Panc1 (cell line): Measurements from ENCODE around the gene SCLT1. TPM values are rescaled to one million over a fixed set of nuclear protein-coding genes. Genes with fewer than 3 reads are reported as not detected.

ENCODE experiments used
- ATAC-seq: fragments of 200-7000 bp; cut with Tn5 transposase; 2 replicates; pipeline ENCODE4 v1.9.1; 2020; ENCODE audit warnings: mild to moderate bottlenecking, moderate library complexity
- BruUV-seq: library from RNA; stranded (reverse); fragments of 400-500 nt; replicated peaks from 2 replicates; lab custom pipeline; 2021; lab: Mats Ljungman, UMichigan
- CTCF ChIA-PET: fragments of 300-600 bp; sonication (Branson Sonifier 250); formaldehyde crosslinking; loops from one replicate; lab custom pipeline; 2022; ENCODE audit warnings: antibody characterized with exemption; lab: Charles Lee
- POLR2A ChIA-PET: fragments of 300-600 bp; sonication (Branson Sonifier 250); formaldehyde crosslinking; loops from one replicate; lab custom pipeline; 2022; ENCODE audit warnings: antibody characterized with exemption; lab: Charles Lee
- DNase-seq: peaks from one replicate; pipeline ENCODE4 v3.0.0-alpha.2; 2010; ENCODE audit warnings: low read depth, low spot score
- H3K27ac ChIP-seq: 2 replicates; pipeline ENCODE4 v1.5.1; 2011; ENCODE audit warnings: mild to moderate bottlenecking, low read length, inconsistent platforms
- H3K27me3 ChIP-seq: fragments of 200-500 bp; sonication (Bioruptor generic); 2 replicates; pipeline ENCODE4 v1.6.0; 2014; ENCODE audit warnings: low read length, inconsistent platforms; ENCODE audit not compliant: control insufficient read depth, insufficient read depth
- H3K36me3 ChIP-seq: fragments of 200-500 bp; sonication (Bioruptor generic); 2 replicates; pipeline ENCODE4 v1.5.1; 2014; ENCODE audit warnings: inconsistent platforms, mild to moderate bottlenecking, low read length, moderate library complexity; ENCODE audit not compliant: control insufficient read depth, insufficient read depth
- H3K4me1 ChIP-seq: 2 replicates; pipeline ENCODE4 v1.5.1; 2011; ENCODE audit warnings: inconsistent platforms, mild to moderate bottlenecking, low read length, moderate library complexity; ENCODE audit not compliant: control insufficient read depth, insufficient read depth
- H3K4me3 ChIP-seq, 2 experiments: 2 replicates each; pipeline ENCODE4 v1.5.1; 2011 to 2012; ENCODE audit warnings: low read depth in 2 of 2, low read length in 2 of 2, mild to moderate bottlenecking in 2 of 2, inconsistent platforms in 1 of 2, moderate library complexity in 1 of 2
- H3K9me3 ChIP-seq: fragments of 200-500 bp; sonication (Bioruptor generic); 2 replicates; pipeline ENCODE4 v1.5.1; 2014; ENCODE audit warnings: low read depth, mild to moderate bottlenecking, inconsistent platforms, low read length, moderate library complexity; ENCODE audit not compliant: control insufficient read depth, insufficient read depth
- POLR2AphosphoS5 ChIP-seq: IDR thresholded peaks from 2 replicates; pipeline ENCODE4 v1.6.1; 2012; ENCODE audit warnings: mild to moderate bottlenecking, low read depth, low read length, moderate library complexity
- SIN3A ChIP-seq: IDR thresholded peaks from 2 replicates; pipeline ENCODE4 v1.6.1; 2012; ENCODE audit warnings: low read depth, mild to moderate bottlenecking, low read length, moderate library complexity, borderline replicate concordance; ENCODE audit not compliant: insufficient read depth
- TCF7L2 ChIP-seq: IDR thresholded peaks from 2 replicates; pipeline ENCODE4 v1.6.1; 2011; ENCODE audit warnings: mild to moderate bottlenecking, low read depth, low read length, inconsistent platforms
- in situ Hi-C: cut with HindIII; loops from 2 replicates; pipeline ENCODE4 v1.10.0; 2016; ENCODE audit warnings: low sequenced_read_pairs, low pct_unique_long_range_greater_than_20kb
- intact Hi-C: fragments of 100-400 bp; cut with micrococcal nuclease; formaldehyde crosslinking; loops from one replicate; pipeline ENCODE4 v1.10.0; 2022; ENCODE audit not compliant: unreplicated experiment
- total RNA-seq: library from RNA; stranded (reverse); gene quantifications from one replicate; pipeline ENCODE4 v1.2.1, GENCODE V29; 2021; ENCODE audit not compliant: unreplicated experiment
- TF ChIP-seq, protein P1 (sequence below), 2 experiments: IDR thresholded peaks; 2 replicates each; pipeline ENCODE4 v1.6.1; 2011 to 2012; ENCODE audit warnings: low read depth in 2 of 2, control low read depth in 1 of 2, low read length in 1 of 2, mild to moderate bottlenecking in 1 of 2, moderate library complexity in 1 of 2; ENCODE audit not compliant: insufficient read depth in 1 of 2
- TF ChIP-seq, protein P2 (sequence below): fragments of 450-650 bp; IDR thresholded peaks from 2 replicates; pipeline ENCODE4 v1.5.1; 2017; ENCODE audit warnings: mild to moderate bottlenecking

Gene SCLT1
- total RNA-seq, 1 experiment from 2014 or later: 9.7 TPM

DNA sequence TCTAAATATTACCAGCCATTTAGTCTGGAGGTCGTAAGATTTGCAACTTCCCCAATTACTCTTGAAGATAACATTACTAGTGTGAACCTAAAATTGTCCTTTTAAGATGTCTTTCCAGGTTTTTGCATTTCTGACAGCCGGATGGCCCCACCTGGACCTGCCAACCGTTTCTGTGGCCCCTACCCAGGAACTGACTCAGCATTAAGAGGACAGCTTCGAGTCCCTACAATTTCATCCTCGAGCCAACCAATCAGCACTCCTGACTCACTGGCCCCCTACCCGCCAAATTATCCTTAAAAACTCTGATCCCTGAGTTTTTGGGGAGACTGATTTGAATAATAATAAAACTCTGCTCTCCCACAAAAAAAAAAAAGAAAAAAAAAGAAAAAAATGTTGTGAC is 112.0 kb downstream of the SCLT1 start:
- in situ Hi-C loops: no loop called here
- Histone ChIP-seq H3K27me3 (no peaks in the 10 kb centered on the region), H3K27ac (no peak overlapping the region), H3K9me3 (no peaks in the 10 kb centered on the region), H3K4me3 (no peak overlapping the region), H3K4me1 (no peaks in the 10 kb centered on the region), H3K36me3 (no peaks in the 10 kb centered on the region)
- intact Hi-C loops: no loop called here
- POLR2A ChIA-PET: no interaction called here
- CTCF ChIA-PET: no interaction called here
- DNase-seq: no peak
- no TSS peak for BruUV-seq
- TF ChIP-seq, protein P1, sequence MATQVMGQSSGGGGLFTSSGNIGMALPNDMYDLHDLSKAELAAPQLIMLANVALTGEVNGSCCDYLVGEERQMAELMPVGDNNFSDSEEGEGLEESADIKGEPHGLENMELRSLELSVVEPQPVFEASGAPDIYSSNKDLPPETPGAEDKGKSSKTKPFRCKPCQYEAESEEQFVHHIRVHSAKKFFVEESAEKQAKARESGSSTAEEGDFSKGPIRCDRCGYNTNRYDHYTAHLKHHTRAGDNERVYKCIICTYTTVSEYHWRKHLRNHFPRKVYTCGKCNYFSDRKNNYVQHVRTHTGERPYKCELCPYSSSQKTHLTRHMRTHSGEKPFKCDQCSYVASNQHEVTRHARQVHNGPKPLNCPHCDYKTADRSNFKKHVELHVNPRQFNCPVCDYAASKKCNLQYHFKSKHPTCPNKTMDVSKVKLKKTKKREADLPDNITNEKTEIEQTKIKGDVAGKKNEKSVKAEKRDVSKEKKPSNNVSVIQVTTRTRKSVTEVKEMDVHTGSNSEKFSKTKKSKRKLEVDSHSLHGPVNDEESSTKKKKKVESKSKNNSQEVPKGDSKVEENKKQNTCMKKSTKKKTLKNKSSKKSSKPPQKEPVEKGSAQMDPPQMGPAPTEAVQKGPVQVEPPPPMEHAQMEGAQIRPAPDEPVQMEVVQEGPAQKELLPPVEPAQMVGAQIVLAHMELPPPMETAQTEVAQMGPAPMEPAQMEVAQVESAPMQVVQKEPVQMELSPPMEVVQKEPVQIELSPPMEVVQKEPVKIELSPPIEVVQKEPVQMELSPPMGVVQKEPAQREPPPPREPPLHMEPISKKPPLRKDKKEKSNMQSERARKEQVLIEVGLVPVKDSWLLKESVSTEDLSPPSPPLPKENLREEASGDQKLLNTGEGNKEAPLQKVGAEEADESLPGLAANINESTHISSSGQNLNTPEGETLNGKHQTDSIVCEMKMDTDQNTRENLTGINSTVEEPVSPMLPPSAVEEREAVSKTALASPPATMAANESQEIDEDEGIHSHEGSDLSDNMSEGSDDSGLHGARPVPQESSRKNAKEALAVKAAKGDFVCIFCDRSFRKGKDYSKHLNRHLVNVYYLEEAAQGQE (IDR thresholded peaks at IDR 0.05; ENCODE audit: insufficient read depth in 1 of 2, low read depth in 2 of 2, low read length in 1 of 2): no peak
- no peak for TF ChIP-seq SIN3A
- TF ChIP-seq, protein P2, sequence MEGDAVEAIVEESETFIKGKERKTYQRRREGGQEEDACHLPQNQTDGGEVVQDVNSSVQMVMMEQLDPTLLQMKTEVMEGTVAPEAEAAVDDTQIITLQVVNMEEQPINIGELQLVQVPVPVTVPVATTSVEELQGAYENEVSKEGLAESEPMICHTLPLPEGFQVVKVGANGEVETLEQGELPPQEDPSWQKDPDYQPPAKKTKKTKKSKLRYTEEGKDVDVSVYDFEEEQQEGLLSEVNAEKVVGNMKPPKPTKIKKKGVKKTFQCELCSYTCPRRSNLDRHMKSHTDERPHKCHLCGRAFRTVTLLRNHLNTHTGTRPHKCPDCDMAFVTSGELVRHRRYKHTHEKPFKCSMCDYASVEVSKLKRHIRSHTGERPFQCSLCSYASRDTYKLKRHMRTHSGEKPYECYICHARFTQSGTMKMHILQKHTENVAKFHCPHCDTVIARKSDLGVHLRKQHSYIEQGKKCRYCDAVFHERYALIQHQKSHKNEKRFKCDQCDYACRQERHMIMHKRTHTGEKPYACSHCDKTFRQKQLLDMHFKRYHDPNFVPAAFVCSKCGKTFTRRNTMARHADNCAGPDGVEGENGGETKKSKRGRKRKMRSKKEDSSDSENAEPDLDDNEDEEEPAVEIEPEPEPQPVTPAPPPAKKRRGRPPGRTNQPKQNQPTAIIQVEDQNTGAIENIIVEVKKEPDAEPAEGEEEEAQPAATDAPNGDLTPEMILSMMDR: no peak
- no peak for TF ChIP-seq POLR2AphosphoS5
- TF ChIP-seq TCF7L2: no peak
- no peak for ATAC-seq

DNA sequence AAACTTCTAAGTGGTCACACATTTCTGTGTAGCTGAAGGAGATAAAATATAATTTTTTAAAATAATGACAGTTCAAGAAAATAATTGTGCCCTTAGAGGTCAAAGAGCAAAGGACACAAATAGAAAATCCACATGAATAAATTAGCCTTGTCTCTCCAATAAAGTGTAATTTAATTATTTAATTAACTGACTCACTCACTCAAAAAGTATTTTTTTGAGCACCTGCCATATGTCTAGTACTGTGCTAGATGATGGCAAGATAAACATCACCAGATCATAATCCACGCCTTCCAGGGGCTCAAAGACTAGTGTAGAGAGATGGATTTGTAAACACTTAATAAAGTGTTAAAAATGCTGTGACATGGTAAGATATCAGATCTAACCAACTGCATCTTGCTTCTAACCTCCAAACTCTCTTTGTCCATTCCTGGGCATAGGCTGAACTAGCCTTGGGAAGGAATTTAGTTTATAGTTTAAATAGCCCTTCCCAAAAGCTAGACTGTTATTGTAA is 112.5 kb downstream of the SCLT1 start:
- Histone ChIP-seq H3K27me3 (no peaks in the 10 kb centered on the region), H3K4me3 (no peak overlapping the region), H3K27ac (no peak overlapping the region), H3K36me3 (no peaks in the 10 kb centered on the region), H3K4me1 (no peaks in the 10 kb centered on the region), H3K9me3 (no peaks in the 10 kb centered on the region)
- ChIA-PET POLR2A (no interaction called here), CTCF (no interaction called here)
- intact Hi-C loops (no loop called here), in situ Hi-C loops (no loop called here)
- TF ChIP-seq, protein P2: no peak
- TF ChIP-seq, protein P1 (IDR thresholded peaks at IDR 0.05; ENCODE audit: insufficient read depth in 1 of 2, low read depth in 2 of 2, low read length in 1 of 2): no peak
- TF ChIP-seq POLR2AphosphoS5: no peak
- TF ChIP-seq SIN3A: no peak
- no peak for TF ChIP-seq TCF7L2
- BruUV-seq: no TSS peak
- no peak for ATAC-seq
- no peak for DNase-seq
